Aorta (tissue), 5 donors: ENCODE data around the gene LTA. TPM values are rescaled to one million over a fixed set of nuclear protein-coding genes. Genes with fewer than 3 reads are reported as not detected.
A peak's percentile ranks its signal among the peaks of the same experiment; 100 is the strongest.

ENCODE experiments used
- ATAC-seq: fragments of 200-7000 bp; cut with Tn5 transposase; one replicate; pipeline ENCODE4 v1.9.1; 2022; ENCODE audit warnings: moderate library complexity; ENCODE audit not compliant: low FRiP score
- DNase-seq, 2 donors: peaks; one replicate each; pipeline ENCODE4 v3.0.0-alpha.2; 2020
- H3K27ac ChIP-seq, 2 donors: one replicate each; pipeline ENCODE4 v1.5.1; 2013; ENCODE audit warnings: low read length in 2 of 2, mild to moderate bottlenecking in 2 of 2, moderate library complexity in 2 of 2, control low read depth in 1 of 2, inconsistent platforms in 1 of 2, low read depth in 1 of 2
- H3K27me3 ChIP-seq, 2 donors: one replicate each; pipeline ENCODE4 v1.6.1; 2013; ENCODE audit warnings: control low read depth in 1 of 2, low read length in 1 of 2, mild to moderate bottlenecking in 1 of 2, moderate library complexity in 1 of 2; ENCODE audit not compliant: insufficient read depth in 2 of 2, control insufficient read depth in 1 of 2
- H3K36me3 ChIP-seq, 2 donors: one replicate each; pipeline ENCODE4 v1.6.1; 2013; ENCODE audit warnings: control low read depth in 1 of 2, low read length in 1 of 2, mild to moderate bottlenecking in 1 of 2; ENCODE audit not compliant: insufficient read depth in 2 of 2, control insufficient read depth in 1 of 2
- H3K4me1 ChIP-seq, 2 donors: one replicate each; pipeline ENCODE4 v1.6.1; 2013; ENCODE audit warnings: low read length in 2 of 2, control low read depth in 1 of 2, mild to moderate bottlenecking in 1 of 2, moderate library complexity in 1 of 2; ENCODE audit not compliant: insufficient read depth in 2 of 2, control insufficient read depth in 1 of 2
- H3K4me3 ChIP-seq, 2 donors: one replicate each; pipeline ENCODE4 v1.5.1; 2013; ENCODE audit warnings: low read length in 2 of 2, control low read depth in 1 of 2, mild to moderate bottlenecking in 1 of 2
- H3K9me3 ChIP-seq: one replicate; pipeline ENCODE4 v1.6.1; 2013; ENCODE audit warnings: mild to moderate bottlenecking, low read length; ENCODE audit not compliant: control insufficient read depth
- WGBS, 2 donors: extraction: QIAGEN DNeasy Blood & Tissue Kit; methylation state at CpG; one replicate each; pipeline ENCODE4 v1.1.7; 2013; 5-methylcytosine and 5-hydroxymethylcytosine counted together
- intact Hi-C, 2 donors: fragments of 100-400 bp; cut with DNase I; formaldehyde crosslinking; loops; one replicate each; pipeline versions ENCODE4 v1.14.2 to v1.15.0; 2022
- polyA plus RNA-seq, 2 donors: library from polyadenylated mRNA; stranded (reverse); fragments of 200-250 nt; gene quantifications; one replicate each; pipeline ENCODE4 v1.2.3, GENCODE V29; 2013
- total RNA-seq, 2 donors: library from RNA; stranded (reverse); fragmentation: NEBNext Ultra II Directional; extraction: Animal tissue kit (Norgen Biotek cat#: 25700); gene quantifications; one replicate each; pipeline ENCODE4 v1.2.1, GENCODE V29; 2021
- donor health status: healthy with polysubstance abuse.
- donor health status: Bipolar disorder and iron deficiency.
- donor health status: DM: no; HTN: no; CAD: no.
- donor health status: DM: no; HTN: no; CAD: no.
- donor health status: DM: yes; HTN: yes; CAD: no.

The LTA gene
- total and polyA plus RNA-seq, 4 donors: 0.18 TPM; not detected in 3

- Histone ChIP-seq H3K36me3 (no peaks in the 10 kb centered on the region), H3K4me3 (no peak within 1 kb of the TSS), H3K4me1 (no peaks in the 10 kb centered on the region), H3K27ac (no peak within 1 kb of the TSS), H3K27me3 (no peaks in the 10 kb centered on the region), H3K9me3 (no peaks in the 10 kb centered on the region)
- ATAC-seq (no peak), DNase-seq (peak; percentile 78)
- intact Hi-C loops: no loop called here
- 73 to 74% methylated on average over 19 of the region's 19 CpGs for WGBS, 2 donors
These were observed 3.3 kb downstream of the LTA start, which contains the start of gene TNF for GRCh38 chr6:31575335-31575901. Gene TNF (plus strand): TSS chr6:31575565. CDS start chr6:31575742, 177 bp downstream.

DNA sequence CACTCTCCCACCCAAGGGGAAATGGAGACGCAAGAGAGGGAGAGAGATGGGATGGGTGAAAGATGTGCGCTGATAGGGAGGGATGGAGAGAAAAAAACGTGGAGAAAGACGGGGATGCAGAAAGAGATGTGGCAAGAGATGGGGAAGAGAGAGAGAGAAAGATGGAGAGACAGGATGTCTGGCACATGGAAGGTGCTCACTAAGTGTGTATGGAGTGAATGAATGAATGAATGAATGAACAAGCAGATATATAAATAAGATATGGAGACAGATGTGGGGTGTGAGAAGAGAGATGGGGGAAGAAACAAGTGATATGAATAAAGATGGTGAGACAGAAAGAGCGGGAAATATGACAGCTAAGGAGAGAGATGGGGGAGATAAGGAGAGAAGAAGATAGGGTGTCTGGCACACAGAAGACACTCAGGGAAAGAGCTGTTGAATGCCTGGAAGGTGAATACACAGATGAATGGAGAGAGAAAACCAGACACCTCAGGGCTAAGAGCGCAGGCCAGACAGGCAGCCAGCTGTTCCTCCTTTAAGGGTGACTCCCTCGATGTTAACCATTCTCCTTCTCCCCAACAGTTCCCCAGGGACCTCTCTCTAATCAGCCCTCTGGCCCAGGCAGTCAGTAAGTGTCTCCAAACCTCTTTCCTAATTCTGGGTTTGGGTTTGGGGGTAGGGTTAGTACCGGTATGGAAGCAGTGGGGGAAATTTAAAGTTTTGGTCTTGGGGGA, 4.0 kb downstream of the LTA start:
- intact Hi-C loops: no loop called here
- no peak for DNase-seq
- WGBS, 2 donors: 66 to 68% methylated on average over 8 of the region's 8 CpGs
- Histone ChIP-seq H3K27me3 (no peaks in the 10 kb centered on the region), H3K4me1 (no peaks in the 10 kb centered on the region), H3K4me3 (no peak overlapping the region), H3K36me3 (no peaks in the 10 kb centered on the region), H3K27ac (no peak overlapping the region), H3K9me3 (no peaks in the 10 kb centered on the region)
- ATAC-seq: no peak

DNA sequence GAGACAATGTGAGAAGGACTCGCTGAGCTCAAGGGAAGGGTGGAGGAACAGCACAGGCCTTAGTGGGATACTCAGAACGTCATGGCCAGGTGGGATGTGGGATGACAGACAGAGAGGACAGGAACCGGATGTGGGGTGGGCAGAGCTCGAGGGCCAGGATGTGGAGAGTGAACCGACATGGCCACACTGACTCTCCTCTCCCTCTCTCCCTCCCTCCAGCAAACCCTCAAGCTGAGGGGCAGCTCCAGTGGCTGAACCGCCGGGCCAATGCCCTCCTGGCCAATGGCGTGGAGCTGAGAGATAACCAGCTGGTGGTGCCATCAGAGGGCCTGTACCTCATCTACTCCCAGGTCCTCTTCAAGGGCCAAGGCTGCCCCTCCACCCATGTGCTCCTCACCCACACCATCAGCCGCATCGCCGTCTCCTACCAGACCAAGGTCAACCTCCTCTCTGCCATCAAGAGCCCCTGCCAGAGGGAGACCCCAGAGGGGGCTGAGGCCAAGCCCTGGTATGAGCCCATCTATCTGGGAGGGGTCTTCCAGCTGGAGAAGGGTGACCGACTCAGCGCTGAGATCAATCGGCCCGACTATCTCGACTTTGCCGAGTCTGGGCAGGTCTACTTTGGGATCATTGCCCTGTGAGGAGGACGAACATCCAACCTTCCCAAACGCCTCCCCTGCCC, 4.9 kb downstream of the LTA start:
- Histone ChIP-seq H3K4me3 (no peak overlapping the region), H3K27ac (no peak overlapping the region), H3K36me3 (no peaks in the 10 kb centered on the region), H3K27me3 (no peaks in the 10 kb centered on the region), H3K4me1 (no peaks in the 10 kb centered on the region), H3K9me3 (no peaks in the 10 kb centered on the region)
- DNase-seq: no peak
- WGBS, 2 donors: 87 to 88% methylated on average over 18 to 19 of the region's 19 CpGs
- intact Hi-C loops: no loop called here
- ATAC-seq: no peak

DNA sequence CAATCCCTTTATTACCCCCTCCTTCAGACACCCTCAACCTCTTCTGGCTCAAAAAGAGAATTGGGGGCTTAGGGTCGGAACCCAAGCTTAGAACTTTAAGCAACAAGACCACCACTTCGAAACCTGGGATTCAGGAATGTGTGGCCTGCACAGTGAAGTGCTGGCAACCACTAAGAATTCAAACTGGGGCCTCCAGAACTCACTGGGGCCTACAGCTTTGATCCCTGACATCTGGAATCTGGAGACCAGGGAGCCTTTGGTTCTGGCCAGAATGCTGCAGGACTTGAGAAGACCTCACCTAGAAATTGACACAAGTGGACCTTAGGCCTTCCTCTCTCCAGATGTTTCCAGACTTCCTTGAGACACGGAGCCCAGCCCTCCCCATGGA, 5.5 kb downstream of the LTA start:
- Histone ChIP-seq H3K27ac (no peak overlapping the region), H3K27me3 (no peaks in the 10 kb centered on the region), H3K4me3 (no peak overlapping the region), H3K4me1 (no peaks in the 10 kb centered on the region), H3K9me3 (no peaks in the 10 kb centered on the region), H3K36me3 (no peaks in the 10 kb centered on the region)
- DNase-seq: no peak
- intact Hi-C loops: no loop called here
- no peak for ATAC-seq
- WGBS, 2 donors: 82 to 84% methylated on average over 3 of the region's 3 CpGs

DNA sequence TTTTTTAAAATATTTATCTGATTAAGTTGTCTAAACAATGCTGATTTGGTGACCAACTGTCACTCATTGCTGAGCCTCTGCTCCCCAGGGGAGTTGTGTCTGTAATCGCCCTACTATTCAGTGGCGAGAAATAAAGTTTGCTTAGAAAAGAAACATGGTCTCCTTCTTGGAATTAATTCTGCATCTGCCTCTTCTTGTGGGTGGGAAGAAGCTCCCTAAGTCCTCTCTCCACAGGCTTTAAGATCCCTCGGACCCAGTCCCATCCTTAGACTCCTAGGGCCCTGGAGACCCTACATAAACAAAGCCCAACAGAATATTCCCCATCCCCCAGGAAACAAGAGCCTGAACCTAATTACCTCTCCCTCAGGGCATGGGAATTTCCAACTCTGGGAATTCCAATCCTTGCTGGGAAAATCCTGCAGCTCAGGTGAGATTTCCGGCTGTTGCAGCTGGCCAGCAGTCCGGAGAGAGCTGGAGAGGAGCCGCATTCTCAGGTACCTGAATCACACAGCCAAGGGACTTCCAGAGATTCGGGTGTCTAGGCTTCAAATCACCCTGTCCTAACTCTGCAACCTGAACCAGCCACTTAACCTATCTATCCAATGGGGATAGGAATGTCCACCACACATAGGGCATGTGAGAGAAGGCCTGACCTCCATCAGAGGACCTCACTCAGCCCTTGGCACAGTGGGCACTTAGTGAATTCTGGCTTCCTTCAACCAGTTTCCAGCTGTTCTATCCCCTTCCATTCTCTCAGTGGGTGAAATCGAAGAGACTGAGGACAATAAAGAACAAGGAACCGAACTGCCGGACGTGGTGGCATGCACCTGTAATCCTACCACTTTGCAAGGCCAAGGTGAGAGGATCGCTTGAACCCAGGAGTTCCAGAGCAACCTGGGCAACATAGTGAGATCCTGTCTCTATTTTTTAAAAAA, 6.4 kb downstream of the LTA start:
- H3K4me1 ChIP-seq: no peaks in the 10 kb centered on the region
- WGBS, 2 donors: 82 to 84% methylated on average over 12 of the region's 12 CpGs
- H3K9me3 ChIP-seq: no peaks in the 10 kb centered on the region
- no peaks in the 10 kb centered on the region for H3K36me3 ChIP-seq
- ATAC-seq: no peak
- intact Hi-C loops: no loop called here
- no peaks in the 10 kb centered on the region for H3K27me3 ChIP-seq
- H3K4me3 ChIP-seq: no peak overlapping the region
- no peak for DNase-seq
- no peak overlapping the region for H3K27ac ChIP-seq

DNA sequence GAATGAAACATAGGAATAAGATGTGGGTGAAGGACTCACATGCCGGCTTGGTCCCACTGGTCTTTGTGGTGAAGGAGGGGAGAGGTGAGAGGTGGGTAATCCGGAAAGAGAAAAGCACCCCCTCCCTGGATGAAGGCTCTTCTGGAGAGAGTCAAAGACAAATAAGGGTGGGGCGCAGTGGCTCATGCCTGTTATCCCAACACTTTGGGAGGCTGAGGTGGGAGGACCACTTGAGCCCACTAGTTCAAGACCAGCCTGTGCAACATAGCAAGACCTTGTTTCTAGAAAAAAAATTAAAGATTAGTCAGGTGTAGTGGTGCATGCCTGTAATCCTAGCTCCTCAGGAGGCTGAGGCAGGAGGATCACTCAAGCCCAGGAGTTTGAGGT, 7.0 kb downstream of the LTA start:
- DNase-seq: no peak
- no peaks in the 10 kb centered on the region for H3K9me3 ChIP-seq
- no peaks in the 10 kb centered on the region for H3K36me3 ChIP-seq
- H3K27ac ChIP-seq: no peak overlapping the region
- intact Hi-C loops: no loop called here
- 92 to 94% methylated on average over 3 of the region's 3 CpGs for WGBS, 2 donors
- H3K4me3 ChIP-seq: no peak overlapping the region
- H3K4me1 ChIP-seq: no peaks in the 10 kb centered on the region
- no peak for ATAC-seq
- no peaks in the 10 kb centered on the region for H3K27me3 ChIP-seq

DNA sequence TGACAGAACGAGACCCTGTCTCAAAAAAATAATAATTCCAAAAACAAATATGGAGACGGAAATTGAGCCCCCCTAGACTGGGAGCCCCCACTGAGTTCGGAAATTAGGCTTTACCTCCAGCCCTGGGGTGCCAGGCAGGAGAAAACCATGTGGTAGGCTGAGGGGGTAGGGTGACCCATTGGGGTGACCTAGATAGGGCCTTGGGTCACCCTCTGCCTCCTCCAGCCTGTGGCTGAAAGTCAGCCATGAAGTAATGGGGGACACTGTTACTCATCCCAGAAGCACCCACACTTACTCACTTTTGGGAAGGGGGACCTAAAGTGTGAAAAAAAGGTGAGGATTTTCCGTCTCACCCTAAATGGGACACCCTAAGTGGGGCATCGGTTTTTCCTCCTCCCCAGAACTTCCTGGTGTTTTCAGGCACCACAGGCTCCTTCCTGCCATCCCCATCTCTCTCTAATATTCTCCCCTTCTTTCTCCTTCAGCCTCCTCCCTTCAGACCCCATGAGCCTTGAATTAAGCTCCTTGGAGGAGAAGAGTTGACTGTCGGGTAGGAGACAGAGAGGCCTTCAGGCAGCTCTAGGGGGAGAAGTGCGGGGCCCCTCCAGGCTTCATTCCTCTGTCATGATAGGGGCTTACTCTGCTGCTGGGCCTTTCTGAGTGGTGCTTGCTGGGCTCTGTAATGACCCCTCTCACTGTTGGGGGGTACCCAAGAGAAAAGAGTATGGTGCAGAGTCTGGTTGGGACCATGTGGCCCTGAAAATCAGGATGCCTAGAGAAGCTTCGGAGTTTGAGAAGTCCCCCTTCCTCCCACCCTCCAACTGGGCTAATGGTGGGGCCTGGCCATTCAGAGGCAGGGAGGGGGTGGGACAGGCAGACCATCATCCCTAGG, 7.7 kb downstream of the LTA start:
- no peak overlapping the region for H3K27ac ChIP-seq

DNA sequence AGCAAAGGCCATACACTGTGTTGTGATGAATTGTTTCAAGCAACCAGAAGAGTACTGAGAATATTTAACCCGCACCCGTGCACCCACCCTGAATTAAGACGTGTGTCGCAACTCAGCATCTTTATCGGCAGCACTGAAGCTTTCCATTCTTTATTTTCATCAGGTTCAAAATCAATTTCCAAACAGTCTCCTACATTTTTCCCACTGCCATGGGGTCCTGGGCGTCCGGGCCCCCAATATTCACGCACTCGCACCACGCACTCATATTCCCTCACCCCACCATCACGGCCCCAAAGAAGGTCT, 8.3 kb downstream of the LTA start:
- 39 to 40% methylated on average over 11 of the region's 11 CpGs for WGBS, 2 donors
- Histone ChIP-seq H3K27me3 (no peaks in the 10 kb centered on the region), H3K9me3 (no peaks in the 10 kb centered on the region), H3K27ac (no peak overlapping the region), H3K4me3 (peak overlapping the region in 1 of 2 donors; percentile 32), H3K4me1 (no peaks in the 10 kb centered on the region), H3K36me3 (no peaks in the 10 kb centered on the region)
- intact Hi-C loops: loop anchor here (2.0 kb wide), 2 partner anchors 18 to 34 kb away; partner anchors contain the start of genes ATP6V1G2 (in 2 of the 2) and NFKBIL1 (in 2 of the 2)
- DNase-seq (no peak), ATAC-seq (no peak)

More for the DNA sequence above, 7.7 kb downstream of the LTA start:
- 95 to 97% methylated on average over 8 of the region's 8 CpGs for WGBS, 2 donors
- no peaks in the 10 kb centered on the region for H3K9me3 ChIP-seq
- ATAC-seq (no peak), DNase-seq (no peak)
- H3K36me3 ChIP-seq: no peaks in the 10 kb centered on the region
- no peaks in the 10 kb centered on the region for H3K4me1 ChIP-seq
- intact Hi-C loops: loop anchor here (2.0 kb wide), 2 partner anchors 19 to 33 kb away; partner anchors contain the start of genes ATP6V1G2 (in 2 of the 2) and NFKBIL1 (in 2 of the 2)
- H3K4me3 ChIP-seq: no peak overlapping the region
- no peaks in the 10 kb centered on the region for H3K27me3 ChIP-seq
